ENCODE data around the gene TK1. TPM values are rescaled to one million over a fixed set of nuclear protein-coding genes. Genes with fewer than 3 reads are reported as not detected.
A peak's percentile ranks its signal among the peaks of the same experiment; 100 is the strongest.

TK1 gene
- polyA plus RNA-seq, 1 of the 3 experiments (the other 2 are of a cell fraction) = 112 TPM

DNA sequence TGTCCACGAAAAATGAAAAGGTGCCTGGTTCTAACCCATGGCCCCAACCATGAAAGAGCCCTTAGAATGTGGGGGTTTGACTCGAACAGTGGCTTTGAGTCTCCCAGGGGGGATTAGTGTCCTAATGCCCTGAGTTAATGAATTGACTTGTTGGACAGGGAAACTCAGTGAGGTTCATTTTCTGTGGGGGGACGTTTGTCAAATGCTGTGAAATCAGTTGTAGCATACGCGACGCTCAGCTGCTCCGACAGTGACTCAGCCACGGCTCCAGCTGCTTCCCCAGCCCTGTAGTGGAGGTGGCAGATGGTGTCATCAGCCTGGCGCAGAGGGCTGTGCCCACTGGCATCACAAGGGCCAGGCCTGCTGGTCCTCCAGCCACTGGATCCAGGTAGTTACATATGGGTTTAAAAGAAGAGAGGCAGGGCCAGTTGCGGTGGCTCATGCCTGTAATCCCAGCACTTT lies 40.6 kb upstream of the TK1 start:
- peaks cover 5 to 6% of the 10 kb centered on the region in 2 experiments for H3K36me3 ChIP-seq (replicated peaks in 1 of 2; ENCODE audit: control insufficient read depth in 1 of 2, insufficient read depth in 2 of 2, low read length in 1 of 2)
- DNase-seq = no peak
- no peak overlapping the region for H3K9ac ChIP-seq
- TF ChIP-seq TCF12 (IDR thresholded peaks at IDR 0.05) (no peak), EP300 (IDR thresholded peaks at IDR 0.05; ENCODE audit: borderline replicate concordance in 1 of 2, low read depth in 1 of 2, low read length in 1 of 2) (no peak), SMC3 (IDR thresholded peaks at IDR 0.05; ENCODE audit: low read depth, low read length) (no peak)
- peaks cover 32% of the 10 kb centered on the region for H3F3A ChIP-seq (replicated peaks; ENCODE audit: insufficient read depth)
- WGBS (ENCODE audit: low lambda C conversion rate) = 86% methylated on average over 10 of the region's 10 CpGs
- no peak overlapping the region for H3K4me2 ChIP-seq
- H3K9me2 ChIP-seq = no peaks in the 10 kb centered on the region
- no peak overlapping the region for H3K4me3 ChIP-seq (ENCODE audit: low read depth in 2 of 2, low read length in 1 of 2)
- peaks cover 8 to 54% of the 10 kb centered on the region in 2 experiments; a peak in 3 of 4 replicates for H3K4me1 ChIP-seq (ENCODE audit: control insufficient read depth in 1 of 2, insufficient read depth in 2 of 2, low read depth in 1 of 2, low read length in 1 of 2)
- CTCF ChIA-PET = interaction anchor here (1.0 to 13.9 kb wide), 6 partner anchors 10 to 134 kb away, joined by 3 to 196 read pairs (median 5); partner anchors contain the start of gene TK1
- no peaks in the 10 kb centered on the region for H4K20me1 ChIP-seq (ENCODE audit: insufficient read depth)
- peaks cover 16% of the 10 kb centered on the region for H3K27me3 ChIP-seq (ENCODE audit: insufficient read depth)
- POLR2A ChIA-PET = interaction anchor here (0.8 to 3.5 kb wide), 2 partner anchors 9 to 10 kb away, joined by 3 to 16 read pairs; no protein-coding TSS in a partner anchor
- H3K27ac ChIP-seq (ENCODE audit: low read depth in 2 of 2, low read length in 1 of 2) = peak overlapping the region in 1 of 2 experiments; percentile 98; a peak in 1 of 4 replicates
- H3K79me2 ChIP-seq (ENCODE audit: insufficient read depth) = no peaks in the 10 kb centered on the region
- no peaks in the 10 kb centered on the region for H3K9me3 ChIP-seq
- no peak overlapping the region for H2AFZ ChIP-seq (ENCODE audit: low read depth)

GRCh38 chr17:78226759-78227454 lies 40.1 kb upstream of the TK1 start:
- WGBS (ENCODE audit: low lambda C conversion rate) = 86% methylated on average over 20 of the region's 20 CpGs
- Histone ChIP-seq H3K4me3 (ENCODE audit: low read depth in 2 of 2, low read length in 1 of 2) (no peak overlapping the region), H3K79me2 (ENCODE audit: insufficient read depth) (no peaks in the 10 kb centered on the region), H3F3A (replicated peaks; ENCODE audit: insufficient read depth) (peaks cover 32% of the 10 kb centered on the region), H4K20me1 (ENCODE audit: insufficient read depth) (no peaks in the 10 kb centered on the region), H3K4me1 (ENCODE audit: control insufficient read depth in 1 of 2, insufficient read depth in 2 of 2, low read depth in 1 of 2, low read length in 1 of 2) (peaks cover 8 to 54% of the 10 kb centered on the region in 2 experiments; a peak in 3 of 4 replicates), H3K27me3 (ENCODE audit: insufficient read depth) (peaks cover 11% of the 10 kb centered on the region), H3K9me3 (no peaks in the 10 kb centered on the region), H3K4me2 (no peak overlapping the region), H3K9me2 (no peaks in the 10 kb centered on the region), H3K36me3 (replicated peaks in 1 of 2; ENCODE audit: control insufficient read depth in 1 of 2, insufficient read depth in 2 of 2, low read length in 1 of 2) (peaks cover 5 to 6% of the 10 kb centered on the region in 2 experiments), H3K9ac (no peak overlapping the region), H2AFZ (ENCODE audit: low read depth) (no peak overlapping the region), H3K27ac (ENCODE audit: low read depth in 2 of 2, low read length in 1 of 2) (peak overlapping the region in 1 of 2 experiments; percentile 98; a peak in 2 of 4 replicates)
- POLR2A ChIA-PET = interaction anchor here (0.7 to 3.5 kb wide), 4 partner anchors 10 to 269 kb away, joined by 3 to 16 read pairs (median 3); partner anchors contain the start of gene TNRC6C
- CTCF ChIA-PET = interaction anchor here (0.6 to 13.9 kb wide), 11 partner anchors 9 to 684 kb away, joined by 3 to 196 read pairs (median 5); partner anchors contain the start of gene TK1
- no peak for DNase-seq
- TF ChIP-seq USF2 (IDR thresholded peaks at IDR 0.05; ENCODE audit: borderline replicate concordance, low read depth, low read length) = no peak
- TF ChIP-seq EZH2phosphoT487 (IDR thresholded peaks at IDR 0.05; ENCODE audit: borderline replicate concordance, low read depth) = no peak
- no peak for TF ChIP-seq CHD2 (IDR thresholded peaks at IDR 0.05; ENCODE audit: low read length, partially characterized antibody)
- no peak for TF ChIP-seq SIN3A (IDR thresholded peaks at IDR 0.05; ENCODE audit: borderline replicate concordance, low read depth, low read length)
- no peak for TF ChIP-seq JUND (IDR thresholded peaks at IDR 0.05)
- no peak for TF ChIP-seq MAX (IDR thresholded peaks at IDR 0.05; ENCODE audit: low read depth)
- TF ChIP-seq ELF1 (IDR thresholded peaks at IDR 0.05) = no peak
- TF ChIP-seq, protein P1, sequence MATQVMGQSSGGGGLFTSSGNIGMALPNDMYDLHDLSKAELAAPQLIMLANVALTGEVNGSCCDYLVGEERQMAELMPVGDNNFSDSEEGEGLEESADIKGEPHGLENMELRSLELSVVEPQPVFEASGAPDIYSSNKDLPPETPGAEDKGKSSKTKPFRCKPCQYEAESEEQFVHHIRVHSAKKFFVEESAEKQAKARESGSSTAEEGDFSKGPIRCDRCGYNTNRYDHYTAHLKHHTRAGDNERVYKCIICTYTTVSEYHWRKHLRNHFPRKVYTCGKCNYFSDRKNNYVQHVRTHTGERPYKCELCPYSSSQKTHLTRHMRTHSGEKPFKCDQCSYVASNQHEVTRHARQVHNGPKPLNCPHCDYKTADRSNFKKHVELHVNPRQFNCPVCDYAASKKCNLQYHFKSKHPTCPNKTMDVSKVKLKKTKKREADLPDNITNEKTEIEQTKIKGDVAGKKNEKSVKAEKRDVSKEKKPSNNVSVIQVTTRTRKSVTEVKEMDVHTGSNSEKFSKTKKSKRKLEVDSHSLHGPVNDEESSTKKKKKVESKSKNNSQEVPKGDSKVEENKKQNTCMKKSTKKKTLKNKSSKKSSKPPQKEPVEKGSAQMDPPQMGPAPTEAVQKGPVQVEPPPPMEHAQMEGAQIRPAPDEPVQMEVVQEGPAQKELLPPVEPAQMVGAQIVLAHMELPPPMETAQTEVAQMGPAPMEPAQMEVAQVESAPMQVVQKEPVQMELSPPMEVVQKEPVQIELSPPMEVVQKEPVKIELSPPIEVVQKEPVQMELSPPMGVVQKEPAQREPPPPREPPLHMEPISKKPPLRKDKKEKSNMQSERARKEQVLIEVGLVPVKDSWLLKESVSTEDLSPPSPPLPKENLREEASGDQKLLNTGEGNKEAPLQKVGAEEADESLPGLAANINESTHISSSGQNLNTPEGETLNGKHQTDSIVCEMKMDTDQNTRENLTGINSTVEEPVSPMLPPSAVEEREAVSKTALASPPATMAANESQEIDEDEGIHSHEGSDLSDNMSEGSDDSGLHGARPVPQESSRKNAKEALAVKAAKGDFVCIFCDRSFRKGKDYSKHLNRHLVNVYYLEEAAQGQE (IDR thresholded peaks at IDR 0.05; ENCODE audit: low read depth, low read length) = no peak
- no peak for TF ChIP-seq RXRA (IDR thresholded peaks at IDR 0.05; ENCODE audit: borderline replicate concordance, low read depth)

Measured in SK-N-SH (cell line).